ENCODE results near the gene TTLL13. TPM values are rescaled to one million over a fixed set of nuclear protein-coding genes. Genes with fewer than 3 reads are reported as not detected.
"Not testable (repeated sequence)": the region's sequence is repeated elsewhere in the genome, so short reads cannot be mapped to it uniquely, and the experiment has no call there.

The TTLL13 gene
- total RNA-seq, 2 donors from 2014 or later: not detected

GRCh38 chr15:90294601-90295269 lies 45.4 kb downstream of the TTLL13 start:
- no peaks in the 10 kb centered on the region for H3K36me3 ChIP-seq
- no peak overlapping the region for H3K27ac ChIP-seq
- no peaks in the 10 kb centered on the region for H3K27me3 ChIP-seq
- no peak overlapping the region for H3K4me3 ChIP-seq
- TF ChIP-seq CTCF (IDR thresholded peaks at IDR 0.05): no peak
- DNase-seq (ENCODE audit: low spot score): peak; percentile 36
- H3K4me1 ChIP-seq: peaks cover 0 to 12% of the 10 kb centered on the region in 2 donors
- H3K9me3 ChIP-seq: no peaks in the 10 kb centered on the region

GRCh38 chr15:90295270-90295648 lies 45.9 kb downstream of the TTLL13 start:
- Histone ChIP-seq H3K27me3 (no peaks in the 10 kb centered on the region), H3K9me3 (no peaks in the 10 kb centered on the region), H3K36me3 (no peaks in the 10 kb centered on the region), H3K4me1 (peaks cover 0 to 12% of the 10 kb centered on the region in 2 donors), H3K4me3 (no peak overlapping the region), H3K27ac (no peak overlapping the region)
- DNase-seq (ENCODE audit: low spot score): peak; percentile 57
- no peak for TF ChIP-seq CTCF (IDR thresholded peaks at IDR 0.05)

DNA sequence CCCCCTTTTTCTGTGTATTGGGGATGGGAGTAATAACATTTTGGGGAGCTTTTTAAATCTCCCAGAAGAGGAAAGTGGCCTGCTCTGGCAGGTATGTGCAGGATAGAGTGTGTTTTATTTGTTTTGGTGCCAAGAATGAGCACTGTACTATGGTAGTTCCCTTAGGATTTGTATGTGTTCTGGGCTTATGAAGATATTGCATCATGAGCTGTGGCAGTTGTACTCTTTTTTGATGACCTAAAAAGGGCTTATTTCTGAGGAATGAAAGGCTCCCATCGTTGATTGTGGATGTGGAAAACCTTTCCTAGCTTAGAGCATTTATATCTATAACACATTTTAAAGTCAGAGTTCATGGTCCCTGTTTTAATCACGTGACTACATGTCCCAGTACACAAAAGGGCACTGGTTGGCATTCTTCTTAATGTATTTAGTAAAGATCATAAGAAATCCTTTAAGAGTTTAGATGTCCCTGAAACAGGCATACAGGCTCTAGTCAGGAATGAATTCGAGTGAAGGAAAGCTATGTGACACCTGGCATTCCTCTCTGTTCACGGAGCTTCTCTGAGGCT lies 47.0 kb downstream of the TTLL13 start:
- not testable (repeated sequence) for H3K9me3 ChIP-seq, H3K27me3 ChIP-seq, H3K27ac ChIP-seq, H3K36me3 ChIP-seq, H3K4me3 ChIP-seq
- DNase-seq (ENCODE audit: low spot score): peak; percentile 11
- peaks cover 0 to 14% of the 10 kb centered on the region in 2 donors for H3K4me1 ChIP-seq

DNA sequence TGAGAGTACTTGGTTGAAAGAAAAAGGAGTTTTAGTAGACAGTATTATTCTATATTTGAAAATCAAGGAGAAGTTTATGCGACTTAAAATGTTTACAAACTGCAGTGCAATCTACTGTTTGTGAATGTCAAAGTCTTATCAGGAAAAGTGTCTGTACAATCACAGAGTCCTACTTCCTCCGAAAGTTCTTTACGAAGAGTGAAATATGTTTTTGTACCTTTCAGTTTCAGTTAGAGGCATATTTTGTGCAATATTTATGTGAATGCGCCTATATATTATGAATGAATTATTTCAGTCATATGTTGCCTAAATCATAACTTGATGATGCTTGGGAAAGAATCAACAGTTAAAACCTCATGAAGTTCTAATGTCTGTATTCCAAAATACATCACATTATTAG lies 47.7 kb downstream of the TTLL13 start:
- no peak overlapping the region for H3K27ac ChIP-seq
- DNase-seq (ENCODE audit: low spot score): no peak
- TF ChIP-seq CTCF (IDR thresholded peaks at IDR 0.05): no peak
- peaks cover 0 to 20% of the 10 kb centered on the region in 2 donors for H3K4me1 ChIP-seq
- H3K27me3 ChIP-seq: no peaks in the 10 kb centered on the region
- no peaks in the 10 kb centered on the region for H3K36me3 ChIP-seq
- H3K9me3 ChIP-seq: no peaks in the 10 kb centered on the region
- no peak overlapping the region for H3K4me3 ChIP-seq

- peak; percentile 32 for DNase-seq (ENCODE audit: low spot score)
- Histone ChIP-seq H3K27me3 (no peaks in the 10 kb centered on the region), H3K36me3 (no peaks in the 10 kb centered on the region), H3K4me1 (peaks cover 0 to 7% of the 10 kb centered on the region in 2 donors), H3K9me3 (no peaks in the 10 kb centered on the region), H3K4me3 (no peak overlapping the region), H3K27ac (no peak overlapping the region)
- no peak for TF ChIP-seq CTCF (IDR thresholded peaks at IDR 0.05)
These were observed 51.2 kb downstream of the TTLL13 start for GRCh38 chr15:90300541-90300940.

DNA sequence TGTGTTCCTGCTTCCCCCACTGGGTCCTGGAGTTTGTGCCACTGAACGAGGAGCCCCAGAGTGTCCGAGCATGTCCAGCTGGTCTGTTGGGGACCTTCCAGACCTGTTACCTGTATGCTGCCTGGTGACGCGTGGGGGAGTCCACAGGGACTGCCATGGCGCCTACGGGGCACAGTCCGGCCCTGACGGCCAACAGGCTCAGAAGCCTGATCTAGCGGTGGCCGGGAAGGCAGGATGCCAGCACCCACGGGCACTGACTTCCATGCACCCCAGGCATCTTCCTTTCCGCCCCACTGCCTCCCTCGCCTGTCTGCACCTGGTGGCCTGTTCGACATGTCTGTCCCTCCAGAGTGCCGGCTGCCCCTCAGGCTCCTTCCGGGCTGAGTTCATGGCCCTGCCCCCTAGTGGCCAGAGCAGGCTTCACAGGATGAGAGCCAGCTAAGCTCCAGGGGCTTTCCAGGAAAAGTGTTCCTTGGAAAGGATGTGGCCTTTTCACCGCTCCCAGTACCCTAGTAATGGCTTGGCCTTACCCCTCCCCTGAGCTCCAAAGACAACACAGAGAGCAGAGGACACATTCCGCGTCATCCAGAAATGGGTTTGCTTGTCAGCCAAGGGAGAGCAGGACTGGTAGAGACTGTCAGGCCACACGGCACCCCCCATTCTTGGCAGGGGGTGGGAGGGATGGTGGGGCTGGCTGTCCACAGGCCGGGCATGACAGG lies 51.8 kb downstream of the TTLL13 start:
- Histone ChIP-seq H3K27me3 (no peaks in the 10 kb centered on the region), H3K4me3 (no peak overlapping the region), H3K4me1 (peaks cover 0 to 7% of the 10 kb centered on the region in 2 donors), H3K9me3 (no peaks in the 10 kb centered on the region), H3K27ac (peak overlapping the region; percentile 0 to 34), H3K36me3 (no peaks in the 10 kb centered on the region)
- DNase-seq (ENCODE audit: low spot score): peak; percentile 62
- TF ChIP-seq CTCF (IDR thresholded peaks at IDR 0.05): peak; percentile 71 to 85

All from right atrium auricular region (tissue), 2 donors.